ENCODE measurements around the gene ERICH6B. TPM values are rescaled to one million over a fixed set of nuclear protein-coding genes. Genes with fewer than 3 reads are reported as not detected.

Gene ERICH6B
- total RNA-seq, 4 donors from 2014 or later: not detected

- Histone ChIP-seq H3K4me1 (no peaks in the 10 kb centered on the region), H3K27ac (replicated peaks in 1 of 4) (no peak overlapping the region), H3K4me3 (no peak overlapping the region), H3K9me3 (no peaks in the 10 kb centered on the region), H3K36me3 (no peaks in the 10 kb centered on the region), H3K27me3 (peaks cover 0 to 26% (median 0%) of the 10 kb centered on the region in 4 donors)
- 100% methylated on average over 1 of the region's 1 CpG for WGBS
- no peak for DNase-seq (ENCODE audit: extremely low spot score)
- intact Hi-C loops (cut with DNase I): no loop called here
- TF ChIP-seq POLR2AphosphoS5 (IDR thresholded peaks at IDR 0.05): no peak
- no peak for TF ChIP-seq CTCF (IDR thresholded peaks at IDR 0.05)
- no peak for TF ChIP-seq EP300 (IDR thresholded peaks at IDR 0.05)
- no peak for TF ChIP-seq POLR2A (IDR thresholded peaks at IDR 0.05; ENCODE audit: low read depth)
These were observed 14.4 kb upstream of the ERICH6B start for GRCh38 chr13:45629940-45630339.

GRCh38 chr13:45628094-45628493, 12.6 kb upstream of the ERICH6B start:
- Histone ChIP-seq H3K27ac (replicated peaks in 1 of 4) (no peak overlapping the region), H3K36me3 (no peaks in the 10 kb centered on the region), H3K4me3 (no peak overlapping the region), H3K9me3 (no peaks in the 10 kb centered on the region), H3K4me1 (no peaks in the 10 kb centered on the region), H3K27me3 (peaks cover 0 to 33% (median 0%) of the 10 kb centered on the region in 4 donors)
- intact Hi-C loops (cut with DNase I): no loop called here
- TF ChIP-seq EP300 (IDR thresholded peaks at IDR 0.05): no peak
- no peak for TF ChIP-seq POLR2A (IDR thresholded peaks at IDR 0.05; ENCODE audit: low read depth)
- TF ChIP-seq CTCF (IDR thresholded peaks at IDR 0.05): no peak
- TF ChIP-seq POLR2AphosphoS5 (IDR thresholded peaks at IDR 0.05): no peak
- DNase-seq (ENCODE audit: extremely low spot score): no peak
- WGBS: 69% methylated on average over 3 of the region's 3 CpGs

GRCh38 chr13:45627656-45628055, 12.1 kb upstream of the ERICH6B start:
- Histone ChIP-seq H3K4me3 (no peak overlapping the region), H3K9me3 (no peaks in the 10 kb centered on the region), H3K27ac (replicated peaks in 1 of 4) (no peak overlapping the region), H3K27me3 (peaks cover 0 to 34% (median 0%) of the 10 kb centered on the region in 4 donors), H3K4me1 (no peaks in the 10 kb centered on the region), H3K36me3 (no peaks in the 10 kb centered on the region)
- TF ChIP-seq POLR2AphosphoS5 (IDR thresholded peaks at IDR 0.05): no peak
- TF ChIP-seq CTCF (IDR thresholded peaks at IDR 0.05): no peak
- 72% methylated on average over 1 of the region's 1 CpG for WGBS
- DNase-seq (ENCODE audit: extremely low spot score): no peak
- intact Hi-C loops (cut with DNase I): no loop called here

DNA sequence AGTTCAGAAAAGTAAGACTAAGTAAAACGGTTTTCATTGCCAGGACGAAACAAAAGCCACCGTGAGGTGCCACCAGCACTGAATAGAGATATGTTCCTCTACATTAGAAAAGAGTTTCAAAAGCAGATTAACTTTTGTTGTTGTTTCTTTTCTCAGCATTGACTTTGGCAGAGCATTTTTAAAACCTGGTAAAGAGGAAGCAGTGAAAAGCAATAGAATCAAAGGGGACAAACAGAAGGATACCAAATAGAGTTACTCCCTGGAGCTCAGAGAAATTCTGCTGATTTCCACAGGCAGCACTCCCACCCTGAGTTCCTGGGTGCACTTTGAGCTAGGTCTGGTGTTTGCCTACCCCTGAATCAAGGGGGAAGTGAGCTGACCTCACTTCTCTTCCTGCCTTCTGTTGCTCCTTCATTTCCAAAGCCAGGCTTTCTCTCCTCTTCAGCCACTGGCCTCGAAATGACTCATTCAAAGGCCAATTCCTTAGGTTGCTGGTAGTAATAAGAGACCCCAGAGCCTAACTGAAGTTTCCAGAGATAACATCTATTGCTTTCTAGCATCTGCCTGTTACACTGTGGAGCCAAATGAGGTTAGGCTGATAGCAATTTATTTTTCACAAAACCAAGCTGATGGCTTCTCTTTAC, 11.3 kb upstream of the ERICH6B start:
- intact Hi-C loops (cut with DNase I): no loop called here
- WGBS: 54% methylated on average over 4 of the region's 4 CpGs
- DNase-seq (ENCODE audit: extremely low spot score): peak; percentile 14
- TF ChIP-seq POLR2AphosphoS5 (IDR thresholded peaks at IDR 0.05) (no peak), CTCF (IDR thresholded peaks at IDR 0.05) (no peak), EP300 (IDR thresholded peaks at IDR 0.05) (no peak), POLR2A (IDR thresholded peaks at IDR 0.05; ENCODE audit: low read depth) (no peak)
- no peak overlapping the region for H3K4me3 ChIP-seq
- peaks cover 0 to 38% (median 2%) of the 10 kb centered on the region in 4 donors for H3K27me3 ChIP-seq
- no peaks in the 10 kb centered on the region for H3K4me1 ChIP-seq
- no peak overlapping the region for H3K27ac ChIP-seq (replicated peaks in 1 of 4)
- no peaks in the 10 kb centered on the region for H3K9me3 ChIP-seq
- no peaks in the 10 kb centered on the region for H3K36me3 ChIP-seq

Data from esophagus muscularis mucosa (tissue), 4 donors.